Measurements from ENCODE around the gene EYA2.

Gene EYA2

GRCh38 chr20:47124181-47124717, 229.6 kb downstream of the EYA2 start:
- TF ChIP-seq CTCF (IDR thresholded peaks at IDR 0.05; ENCODE audit: low read depth, low read length) = no peak
- no peak overlapping the region for H3K4me3 ChIP-seq (ENCODE audit: low read depth, low read length)
- no peak for DNase-seq (ENCODE audit: low read depth, low spot score)
- in situ Hi-C loops (cut with HindIII; ENCODE audit: low sequenced_read_pairs) = no loop called here

- TF ChIP-seq CTCF (IDR thresholded peaks at IDR 0.05; ENCODE audit: low read depth, low read length) = no peak
- H3K4me3 ChIP-seq (ENCODE audit: low read depth, low read length) = no peak overlapping the region
- in situ Hi-C loops (cut with HindIII; ENCODE audit: low sequenced_read_pairs) = no loop called here
- DNase-seq (ENCODE audit: low read depth, low spot score) = no peak
Measured at GRCh38 chr20:47125508-47125757, 230.8 kb downstream of the EYA2 start.

GRCh38 chr20:47125758-47126591, 231.3 kb downstream of the EYA2 start:
- H3K4me3 ChIP-seq (ENCODE audit: low read depth, low read length) = no peak overlapping the region
- DNase-seq (ENCODE audit: low read depth, low spot score) = no peak
- in situ Hi-C loops (cut with HindIII; ENCODE audit: low sequenced_read_pairs) = no loop called here
- TF ChIP-seq CTCF (IDR thresholded peaks at IDR 0.05; ENCODE audit: low read depth, low read length) = no peak

DNA sequence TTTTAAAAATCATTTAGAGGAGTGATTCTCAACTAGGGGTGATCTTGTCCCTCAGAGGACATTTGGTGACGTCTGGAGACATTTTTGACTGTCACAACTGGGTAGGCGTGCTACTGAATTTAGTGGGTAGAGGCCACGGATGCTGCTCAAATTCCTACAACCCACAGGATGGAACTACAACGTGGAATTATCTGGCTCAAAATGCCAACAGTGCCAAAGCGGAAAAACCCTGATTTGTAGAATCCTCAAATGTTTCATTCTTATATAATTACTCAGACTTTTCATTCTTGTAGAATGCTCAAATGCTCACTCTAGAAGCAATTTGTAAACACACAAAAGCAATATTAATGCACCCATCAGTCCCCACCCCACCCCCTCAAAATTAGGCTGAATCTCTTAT, 232.1 kb downstream of the EYA2 start:
- peak; percentile 50 for DNase-seq (ENCODE audit: low read depth, low spot score)
- in situ Hi-C loops (cut with HindIII; ENCODE audit: low sequenced_read_pairs) = no loop called here
- no peak overlapping the region for H3K4me3 ChIP-seq (ENCODE audit: low read depth, low read length)
- TF ChIP-seq CTCF (IDR thresholded peaks at IDR 0.05; ENCODE audit: low read depth, low read length) = no peak

GRCh38 chr20:47127546-47127945, 232.9 kb downstream of the EYA2 start:
- no peak overlapping the region for H3K4me3 ChIP-seq (ENCODE audit: low read depth, low read length)
- no peak for TF ChIP-seq CTCF (IDR thresholded peaks at IDR 0.05; ENCODE audit: low read depth, low read length)
- no peak for DNase-seq (ENCODE audit: low read depth, low spot score)
- in situ Hi-C loops (cut with HindIII; ENCODE audit: low sequenced_read_pairs) = no loop called here

DNA sequence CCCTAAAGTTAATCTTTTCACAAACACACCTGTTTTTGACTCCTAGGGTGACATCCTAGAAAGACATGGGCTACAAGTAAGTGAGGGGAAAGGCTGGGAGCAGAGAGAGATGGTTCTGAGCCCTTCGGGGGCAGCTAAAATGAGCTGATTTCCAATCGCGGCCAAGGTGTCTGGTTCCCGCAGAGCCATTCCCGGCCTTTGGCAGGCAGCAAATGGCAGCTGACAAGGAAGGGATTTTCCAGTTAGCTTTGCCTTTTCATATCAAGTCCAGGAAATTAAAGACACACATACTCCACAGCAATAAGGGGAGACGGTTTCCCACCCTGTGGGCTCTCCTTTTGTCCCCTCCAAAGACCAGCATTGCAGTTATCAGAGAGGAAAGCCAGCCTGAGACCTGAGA, 233.4 kb downstream of the EYA2 start:
- no peak for DNase-seq (ENCODE audit: low read depth, low spot score)
- in situ Hi-C loops (cut with HindIII; ENCODE audit: low sequenced_read_pairs) = no loop called here
- no peak overlapping the region for H3K4me3 ChIP-seq (ENCODE audit: low read depth, low read length)
- no peak for TF ChIP-seq CTCF (IDR thresholded peaks at IDR 0.05; ENCODE audit: low read depth, low read length)
